GM06990 (cell line): ENCODE measurements around the gene WDR83.
"Not testable (repeated sequence)": the region's sequence is repeated elsewhere in the genome, so short reads cannot be mapped to it uniquely, and the experiment has no call there.

ENCODE experiments used
- DNase-seq: peaks from one replicate; pipeline ENCODE4 v3.0.0-alpha.2; 2011; ENCODE audit not compliant: insufficient read length; ENCODE audit errors: extremely low read depth
- H3K27me3 ChIP-seq: replicated peaks from 2 replicates; pipeline ENCODE4 v1.6.0; 2011; ENCODE audit warnings: low read length; ENCODE audit not compliant: control insufficient read depth, insufficient read depth
- H3K36me3 ChIP-seq: 2 replicates; pipeline ENCODE4 v1.5.1; 2011; ENCODE audit warnings: low read length; ENCODE audit not compliant: control insufficient read depth, insufficient read depth
- H3K4me3 ChIP-seq: replicated peaks from 2 replicates; pipeline ENCODE4 v1.5.1; 2011; ENCODE audit warnings: low read depth, mild to moderate bottlenecking, control low read depth, low read length
- TF ChIP-seq, protein P1 (sequence below): IDR thresholded peaks from 2 replicates; pipeline ENCODE4 v1.5.1; 2011; ENCODE audit warnings: low read length, control low read depth, mild to moderate bottlenecking, inconsistent platforms; ENCODE audit not compliant: insufficient read depth, poor library complexity, severe bottlenecking

Gene WDR83

DNA sequence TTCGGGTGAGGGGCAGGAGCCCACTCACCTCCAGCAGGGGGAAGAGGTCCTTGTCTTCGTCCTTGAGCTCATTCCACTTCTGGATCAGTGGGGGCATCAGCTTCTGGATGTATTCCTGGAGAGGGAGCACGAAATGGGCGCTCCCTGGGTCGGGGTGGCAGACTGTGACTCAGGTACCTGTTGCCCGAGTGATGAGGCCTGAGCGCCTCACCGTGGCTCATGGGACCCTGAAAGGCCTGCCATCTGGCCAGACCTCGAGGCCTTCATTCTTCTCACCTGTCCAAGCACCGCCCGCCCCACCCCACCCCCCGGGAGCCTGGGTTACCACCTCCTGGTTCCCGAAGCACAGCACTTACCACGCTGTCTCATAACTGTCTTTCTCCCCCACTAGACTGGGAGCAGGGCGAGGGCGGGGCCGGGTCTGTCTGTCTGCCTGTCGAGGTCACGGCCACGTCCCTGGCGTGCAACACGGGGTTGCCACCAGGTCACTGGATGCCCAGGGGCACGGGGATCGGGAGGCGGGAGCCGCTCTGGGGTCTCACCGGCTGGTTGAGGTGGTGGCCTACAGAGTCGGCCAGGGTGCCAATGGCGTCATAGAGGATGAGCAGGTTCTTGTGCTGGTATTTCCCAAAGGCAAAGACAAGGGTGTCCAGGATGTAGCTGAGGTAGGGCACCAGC is 39.2 kb downstream of the WDR83 start:
- no peak for DNase-seq
- peaks cover 48% of the 10 kb centered on the region for H3K36me3 ChIP-seq
- TF ChIP-seq, protein P1, sequence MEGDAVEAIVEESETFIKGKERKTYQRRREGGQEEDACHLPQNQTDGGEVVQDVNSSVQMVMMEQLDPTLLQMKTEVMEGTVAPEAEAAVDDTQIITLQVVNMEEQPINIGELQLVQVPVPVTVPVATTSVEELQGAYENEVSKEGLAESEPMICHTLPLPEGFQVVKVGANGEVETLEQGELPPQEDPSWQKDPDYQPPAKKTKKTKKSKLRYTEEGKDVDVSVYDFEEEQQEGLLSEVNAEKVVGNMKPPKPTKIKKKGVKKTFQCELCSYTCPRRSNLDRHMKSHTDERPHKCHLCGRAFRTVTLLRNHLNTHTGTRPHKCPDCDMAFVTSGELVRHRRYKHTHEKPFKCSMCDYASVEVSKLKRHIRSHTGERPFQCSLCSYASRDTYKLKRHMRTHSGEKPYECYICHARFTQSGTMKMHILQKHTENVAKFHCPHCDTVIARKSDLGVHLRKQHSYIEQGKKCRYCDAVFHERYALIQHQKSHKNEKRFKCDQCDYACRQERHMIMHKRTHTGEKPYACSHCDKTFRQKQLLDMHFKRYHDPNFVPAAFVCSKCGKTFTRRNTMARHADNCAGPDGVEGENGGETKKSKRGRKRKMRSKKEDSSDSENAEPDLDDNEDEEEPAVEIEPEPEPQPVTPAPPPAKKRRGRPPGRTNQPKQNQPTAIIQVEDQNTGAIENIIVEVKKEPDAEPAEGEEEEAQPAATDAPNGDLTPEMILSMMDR = no peak
- H3K4me3 ChIP-seq = no peak overlapping the region
- H3K27me3 ChIP-seq = no peaks in the 10 kb centered on the region

DNA sequence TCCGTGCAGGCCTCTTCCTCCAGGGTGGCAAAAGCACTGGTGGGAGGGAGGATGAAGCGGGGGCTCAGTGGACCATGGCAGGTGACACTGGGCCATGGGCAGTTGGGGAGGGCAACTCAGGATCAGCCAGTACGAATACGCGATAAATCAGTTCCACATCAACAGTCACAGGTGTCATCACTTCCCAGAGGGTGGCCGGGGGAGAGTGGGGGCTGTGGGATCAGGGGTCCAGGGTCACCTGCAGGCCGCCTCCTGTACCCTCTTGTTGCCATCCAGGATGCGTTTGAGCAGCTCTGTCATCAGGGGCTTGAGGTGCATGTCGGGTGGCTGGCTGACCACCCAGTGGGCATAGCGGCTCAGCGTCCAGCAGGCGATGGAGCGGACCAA is 39.7 kb downstream of the WDR83 start:
- DNase-seq = no peak
- peaks cover 45% of the 10 kb centered on the region for H3K36me3 ChIP-seq
- H3K27me3 ChIP-seq = no peaks in the 10 kb centered on the region
- TF ChIP-seq, protein P1 = no peak
- H3K4me3 ChIP-seq = no peak overlapping the region

DNA sequence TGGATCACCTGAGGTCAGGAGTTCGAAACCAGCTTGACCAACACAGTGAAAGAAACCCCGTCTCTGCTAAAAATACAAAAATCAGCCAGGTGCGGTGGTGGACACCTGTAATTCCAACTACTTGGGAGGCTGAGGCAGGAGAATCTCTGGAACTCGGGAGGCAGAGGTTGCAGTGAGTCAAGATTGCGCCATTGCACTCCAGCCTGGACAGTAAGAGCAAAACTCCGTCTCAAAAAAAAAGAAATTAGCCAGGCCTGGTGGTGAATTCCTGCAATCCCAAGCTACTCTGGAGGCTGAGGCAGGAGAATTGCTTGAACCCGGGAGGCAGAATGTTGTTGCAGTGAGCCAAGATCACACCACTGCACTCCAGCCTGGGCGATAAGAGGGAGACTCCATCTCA is 42.0 kb downstream of the WDR83 start:
- TF ChIP-seq, protein P1 = no peak
- Histone ChIP-seq H3K36me3 (peaks cover 38% of the 10 kb centered on the region), H3K4me3 (no peak overlapping the region), H3K27me3 (no peaks in the 10 kb centered on the region)
- no peak for DNase-seq

DNA sequence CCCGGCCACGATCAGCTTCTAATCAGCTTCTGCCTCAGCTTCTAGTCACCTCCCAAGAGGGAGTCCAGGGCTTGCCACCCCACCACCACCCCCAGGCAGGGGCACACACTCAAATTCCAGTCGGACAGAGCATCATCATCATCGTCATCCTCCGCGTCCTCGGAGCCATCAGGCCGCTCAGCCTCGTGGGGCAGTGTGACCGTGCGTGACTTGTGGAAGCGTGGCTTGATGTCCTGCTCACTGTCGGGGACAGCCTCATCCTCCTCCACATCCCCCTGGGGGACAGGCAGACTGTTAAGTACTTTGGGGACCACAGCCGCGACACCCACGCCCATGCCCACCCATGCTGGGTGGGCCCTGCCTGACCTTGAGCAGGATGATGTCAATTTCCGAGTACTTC is 44.6 kb downstream of the WDR83 start:
- no peak overlapping the region for H3K4me3 ChIP-seq
- peaks cover 35% of the 10 kb centered on the region for H3K36me3 ChIP-seq
- TF ChIP-seq, protein P1 = no peak
- no peak for DNase-seq
- no peaks in the 10 kb centered on the region for H3K27me3 ChIP-seq

DNA sequence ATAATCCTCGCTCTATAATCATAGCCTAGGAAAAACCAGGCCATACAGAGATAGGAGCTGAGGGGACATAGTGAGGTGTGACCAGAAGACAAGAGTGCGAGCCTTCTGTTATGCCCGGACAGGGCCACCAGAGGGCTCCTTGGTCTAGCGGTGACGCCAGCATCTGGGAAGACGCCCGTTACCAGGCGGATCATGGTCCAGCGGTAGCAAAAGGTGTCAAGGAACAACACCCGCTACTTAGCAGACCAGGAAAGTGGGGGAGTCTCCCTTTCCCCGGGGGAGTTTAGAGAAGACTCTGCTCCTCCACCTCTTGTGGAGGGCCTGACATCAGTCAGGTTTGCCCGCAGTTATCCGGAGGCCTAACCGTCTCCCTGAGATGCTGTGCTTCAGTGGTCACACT is 45.5 kb downstream of the WDR83 start:
- not testable (repeated sequence) for H3K27me3 ChIP-seq, H3K4me3 ChIP-seq, DNase-seq
- peaks cover 32% of the 10 kb centered on the region for H3K36me3 ChIP-seq

DNA sequence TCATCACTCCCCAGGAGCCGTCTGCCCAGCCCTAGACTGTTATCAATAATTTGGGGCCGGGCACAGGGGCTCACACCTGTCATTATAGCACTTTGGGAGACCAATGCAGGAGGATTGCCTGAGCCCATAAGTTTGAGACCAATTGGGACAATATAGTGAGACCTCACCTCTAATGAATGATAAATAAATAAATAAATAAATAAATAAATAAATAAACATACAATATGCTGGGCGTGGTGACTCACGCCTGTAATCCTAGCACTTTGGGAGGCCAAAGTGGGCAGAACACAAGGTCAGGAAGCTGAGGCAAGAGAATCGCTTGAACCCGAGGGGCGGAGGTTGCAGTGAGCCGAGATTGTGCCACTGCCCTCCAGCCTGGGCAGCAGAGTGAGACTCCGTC is 46.7 kb downstream of the WDR83 start:
- H3K4me3 ChIP-seq, H3K27me3 ChIP-seq, DNase-seq: not testable (repeated sequence)
- H3K36me3 ChIP-seq = peaks cover 32% of the 10 kb centered on the region

DNA sequence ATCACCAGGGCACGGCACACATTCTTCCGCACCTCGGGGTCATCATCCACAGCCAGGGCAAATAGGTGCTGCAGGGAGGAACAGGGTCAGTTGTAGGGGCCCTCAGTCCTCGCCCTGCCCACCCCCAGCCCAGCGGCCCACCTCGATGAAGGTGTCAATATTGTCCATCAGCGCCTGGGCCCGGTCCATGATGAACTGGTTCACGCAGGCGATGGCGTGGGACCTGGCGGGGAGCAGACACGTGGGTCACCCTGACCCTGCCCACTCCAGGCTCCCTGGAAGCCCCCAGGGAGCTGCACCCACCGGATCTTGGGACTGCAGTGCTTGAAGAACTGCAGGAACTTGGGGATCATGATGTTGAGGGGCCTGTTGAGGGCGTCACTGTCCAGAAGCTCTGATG is 48.5 kb downstream of the WDR83 start:
- no peak for DNase-seq
- H3K27me3 ChIP-seq = no peaks in the 10 kb centered on the region
- no peak overlapping the region for H3K4me3 ChIP-seq
- H3K36me3 ChIP-seq = peaks cover 34% of the 10 kb centered on the region
- TF ChIP-seq, protein P1 = no peak
